HG02981 (cell line): ENCODE data around the gene CNFN.

Source experiments
- ATAC-seq: cut with Tn5 transposase; IDR thresholded peaks from one replicate; pipeline ENCODE4 v1.9.1; 2021; ENCODE audit warnings: mild to moderate bottlenecking, moderate library complexity; ENCODE audit not compliant: unreplicated experiment

The CNFN gene

GRCh38 chr19:42410371-42410770 lies 20.3 kb upstream of the CNFN start:
- ATAC-seq, result no peak

DNA sequence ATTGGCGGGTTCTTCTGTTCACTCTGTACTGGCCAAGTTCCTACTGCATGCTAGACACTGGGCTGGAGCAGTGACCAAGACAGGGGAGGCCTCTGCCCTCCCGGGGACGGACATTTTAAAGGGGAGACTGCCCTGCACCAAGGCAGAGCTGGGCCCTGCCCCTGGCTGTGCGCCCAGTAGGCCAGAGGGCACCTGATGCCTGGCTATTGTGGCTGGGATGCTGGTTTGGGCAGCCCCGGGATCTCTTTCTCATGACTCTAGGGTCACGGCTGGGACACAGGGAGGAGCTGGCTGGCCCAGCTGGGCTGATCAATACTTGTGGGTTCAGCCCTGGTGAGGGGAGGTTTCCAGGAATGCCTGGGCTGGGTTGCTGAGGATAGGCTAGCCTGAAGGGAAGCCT lies 19.4 kb upstream of the CNFN start:
- no peak for ATAC-seq

DNA sequence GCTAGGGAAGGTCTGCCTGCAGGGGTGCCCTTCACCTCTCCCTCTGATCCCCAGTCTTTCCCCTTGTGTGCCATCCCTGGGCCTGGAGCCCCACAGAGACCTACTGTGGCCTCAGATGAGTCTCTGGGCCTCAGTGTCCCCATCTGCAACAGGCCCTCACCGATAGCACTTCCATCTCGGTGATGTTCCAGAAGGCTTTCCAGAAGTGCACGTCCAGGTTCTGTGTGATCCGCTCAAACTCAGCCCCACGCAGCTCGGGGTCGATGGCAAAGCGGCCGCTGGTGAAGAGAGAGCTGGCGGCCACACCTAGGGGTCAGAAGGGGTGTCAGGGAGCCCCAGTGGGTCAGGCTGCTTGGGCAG lies 17.7 kb upstream of the CNFN start:
- no peak for ATAC-seq

GRCh38 chr19:42407085-42407815 lies 17.2 kb upstream of the CNFN start:
- no peak for ATAC-seq

- no peak for ATAC-seq
Measured at GRCh38 chr19:42406111-42406510, 16.0 kb upstream of the CNFN start.

- ATAC-seq, result no peak
Measured at GRCh38 chr19:42403586-42403985, 13.5 kb upstream of the CNFN start.

DNA sequence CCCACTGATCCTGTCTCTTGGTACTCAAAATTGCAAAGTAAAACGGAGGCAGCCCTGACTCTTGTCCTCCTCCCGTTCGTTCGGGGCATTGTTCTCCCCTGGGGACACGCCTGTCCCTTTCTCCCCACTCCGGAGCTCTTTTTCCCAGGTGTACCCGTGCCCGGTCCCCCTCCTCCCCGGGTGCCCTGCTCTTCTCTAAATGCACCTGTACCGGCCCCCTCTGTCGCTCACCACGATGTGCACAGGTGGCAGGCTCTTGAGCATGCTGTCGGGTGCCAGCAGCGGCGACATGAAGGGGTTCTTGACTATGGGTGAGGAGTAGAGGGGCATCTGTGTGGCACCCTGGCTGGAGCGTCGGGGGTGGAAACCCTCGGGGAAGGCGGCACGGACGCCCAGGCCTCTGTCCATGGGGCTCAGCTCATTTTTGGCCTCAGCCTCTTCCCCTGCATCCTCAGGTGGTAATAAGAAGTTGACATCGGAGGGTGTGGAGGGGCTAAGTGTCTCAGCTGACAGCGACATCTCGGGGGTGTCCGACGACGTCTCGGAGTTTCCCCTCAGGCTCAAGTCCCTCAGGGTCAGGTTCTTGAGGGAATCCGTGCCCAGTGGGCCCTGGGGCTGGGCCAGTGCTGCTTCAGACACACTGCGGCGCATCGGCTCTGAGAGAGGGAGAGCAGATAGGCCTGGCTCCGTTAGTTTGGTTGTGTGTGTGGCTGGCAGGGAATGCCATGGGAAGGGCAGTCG lies 12.4 kb upstream of the CNFN start:
- ATAC-seq, result no peak

- no peak for ATAC-seq
Measured at GRCh38 chr19:42401365-42402303, 11.5 kb upstream of the CNFN start.

- no peak for ATAC-seq
Measured at GRCh38 chr19:42400404-42400803, 10.3 kb upstream of the CNFN start.

DNA sequence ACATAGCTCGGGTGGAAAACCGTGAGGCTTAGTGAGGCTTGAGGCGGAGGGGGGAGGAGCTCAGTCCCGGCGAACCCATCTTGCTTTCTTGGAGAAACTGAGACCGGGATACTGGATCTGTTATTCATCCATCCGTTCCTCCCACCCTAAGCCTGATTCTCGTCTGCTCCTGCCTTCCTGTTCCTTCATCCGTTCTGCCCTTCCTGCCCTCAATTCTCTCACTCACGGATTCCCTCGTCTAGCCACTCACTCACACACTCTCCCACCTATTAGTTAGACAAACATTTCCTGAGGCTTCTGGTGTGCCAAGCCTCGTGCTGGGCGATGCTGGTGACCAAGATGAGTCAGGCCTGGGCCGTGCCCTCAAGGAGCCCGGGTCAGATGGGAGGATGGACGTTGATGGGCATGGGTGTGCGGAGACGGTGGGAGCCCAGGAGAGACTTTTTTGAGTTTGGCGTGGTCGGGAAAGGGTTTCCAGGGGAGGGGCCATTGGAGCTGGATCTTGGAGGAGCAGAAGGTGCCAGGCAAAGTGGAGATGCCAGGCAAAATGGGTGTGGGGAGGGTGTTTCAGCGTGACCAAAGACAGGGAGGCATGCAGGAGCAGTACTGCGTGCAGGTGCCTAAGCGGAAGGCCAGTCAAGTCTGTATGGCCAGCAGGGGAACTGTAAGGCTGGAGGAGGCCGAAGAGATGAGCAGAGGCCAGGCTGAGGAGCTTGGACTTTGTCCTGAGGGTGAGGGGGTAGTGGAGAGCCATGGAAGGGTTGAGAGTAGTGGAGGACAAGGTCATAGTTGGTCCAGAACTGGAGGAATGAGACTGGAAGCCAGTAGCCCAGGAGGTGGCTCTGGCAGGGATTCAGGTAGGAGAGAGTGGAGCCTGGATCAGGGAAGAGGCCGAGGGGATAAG lies 7.4 kb upstream of the CNFN start:
- ATAC-seq, result no peak

DNA sequence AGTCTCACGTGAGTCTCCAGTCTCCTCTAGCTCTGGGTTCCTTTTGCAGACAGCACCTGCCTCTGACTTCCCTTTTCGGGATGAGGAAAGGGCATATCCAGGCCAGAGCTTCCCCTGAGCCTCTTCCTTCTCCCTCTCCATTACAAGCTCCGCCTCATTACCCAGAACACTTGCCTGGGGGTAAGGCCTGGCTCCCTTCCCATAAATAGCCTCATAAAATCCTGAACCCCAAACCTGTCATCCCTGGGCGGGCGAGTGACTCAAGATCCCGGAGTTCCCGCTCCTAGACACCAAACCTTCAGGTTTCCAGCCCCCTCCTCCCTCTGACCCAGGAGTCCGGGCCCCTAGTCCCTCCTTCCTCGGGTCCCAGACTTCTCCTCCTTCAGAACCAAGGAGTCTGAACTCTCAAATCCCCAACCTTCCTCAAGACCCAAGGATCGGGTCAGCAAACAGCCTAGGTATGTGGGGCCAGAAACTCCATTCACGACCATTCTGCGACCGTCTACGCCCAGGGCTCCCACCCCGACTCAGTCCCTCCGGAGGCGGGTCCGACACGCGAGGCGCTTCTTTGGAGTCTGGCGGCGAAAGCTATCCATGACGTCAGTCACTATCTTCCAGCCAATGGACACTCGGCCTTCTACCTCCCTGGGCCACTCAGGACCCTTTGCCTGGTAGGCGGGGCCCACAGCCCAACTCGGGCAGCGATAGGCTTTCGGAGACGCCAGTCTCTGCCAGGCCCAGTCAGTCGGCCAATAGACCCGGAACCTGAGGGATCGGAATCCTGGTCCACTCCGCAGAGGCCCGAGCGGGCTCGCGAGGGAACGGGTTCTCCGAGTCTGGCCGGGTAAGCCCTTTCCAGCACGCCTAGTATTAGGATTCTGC lies 6.5 kb upstream of the CNFN start:
- ATAC-seq, result peak; percentile 95

DNA sequence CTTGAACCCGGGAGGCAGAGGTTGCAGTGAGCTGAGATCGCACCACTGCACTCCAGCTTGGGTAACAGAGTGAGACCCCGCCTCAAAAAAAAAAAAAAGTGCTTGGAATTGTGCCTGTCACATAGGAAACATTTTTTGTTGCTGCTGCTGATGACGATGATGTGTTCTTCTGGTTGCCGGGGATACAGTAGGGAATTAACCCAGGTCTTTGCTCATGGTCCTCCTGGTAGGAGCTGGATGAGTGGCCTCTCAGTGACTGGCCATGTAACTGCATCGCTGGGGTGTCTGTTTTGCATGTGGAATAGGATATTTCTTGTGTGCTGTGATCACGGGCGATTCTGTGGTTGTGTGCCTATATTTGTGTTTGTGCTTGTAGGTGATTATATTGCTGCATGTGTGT lies 4.7 kb upstream of the CNFN start:
- no peak for ATAC-seq

DNA sequence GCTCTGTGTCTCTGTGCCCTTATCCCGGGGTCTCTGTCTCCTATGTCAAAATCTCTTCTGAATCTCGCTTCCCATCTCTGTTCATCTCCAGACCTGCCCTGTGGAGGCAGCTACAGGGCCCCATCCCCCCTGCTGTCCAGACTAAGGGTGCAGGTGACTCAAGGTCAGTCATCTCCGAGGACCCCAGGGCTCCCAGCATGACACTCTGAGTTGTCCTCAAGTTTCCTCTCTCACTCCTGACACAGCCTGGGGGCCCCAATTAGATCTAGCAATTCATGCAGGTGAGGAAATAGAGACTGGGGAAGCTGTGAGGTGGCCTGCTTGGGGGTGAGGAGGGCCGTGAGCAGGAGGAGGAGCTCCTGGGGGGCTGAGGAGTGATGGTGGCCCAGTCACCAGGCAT lies 2.1 kb upstream of the CNFN start:
- no peak for ATAC-seq

DNA sequence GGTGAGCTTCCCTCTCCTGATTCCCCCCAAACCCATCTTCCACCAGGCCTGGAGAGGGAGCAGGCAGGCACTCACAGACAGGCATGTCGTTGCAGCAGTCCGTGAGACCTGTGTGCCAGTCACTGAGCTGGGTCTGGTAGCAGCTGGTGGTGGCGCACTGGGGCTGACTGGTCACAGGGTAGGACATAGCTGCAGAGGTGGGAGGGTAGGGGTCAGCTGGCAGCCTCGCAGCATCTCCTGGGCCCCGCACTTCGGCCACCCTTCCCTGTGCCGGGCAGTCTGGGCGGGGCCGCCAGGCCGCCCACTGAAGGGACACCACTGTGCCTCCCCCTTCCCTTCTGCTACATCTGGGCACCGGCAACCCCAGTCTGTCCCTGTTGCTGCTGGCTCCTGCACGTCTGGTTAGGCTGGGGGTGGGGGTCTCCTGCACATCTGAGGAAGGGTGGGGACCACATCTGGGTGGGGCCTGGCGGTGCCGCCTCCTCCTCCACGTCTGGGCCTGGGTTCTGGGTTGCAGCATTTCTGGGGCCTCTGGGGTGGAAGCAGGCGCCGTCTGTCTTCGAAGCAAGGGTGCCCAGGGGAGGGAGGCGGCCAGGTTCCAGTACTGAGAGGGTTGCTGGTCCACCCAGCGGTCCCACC lies 1.1 kb downstream of the CNFN start:
- ATAC-seq, result no peak

- ATAC-seq, result peak; percentile 61
Measured at GRCh38 chr19:42386974-42387707, 3.0 kb downstream of the CNFN start.

GRCh38 chr19:42380155-42380554 lies 9.9 kb downstream of the CNFN start:
- ATAC-seq, result no peak

GRCh38 chr19:42378225-42379215 lies 11.6 kb downstream of the CNFN start:
- ATAC-seq, result no peak
